OCI-LY3 (cell line): ENCODE data around the gene GJD3.

Experiments
- H2AFZ ChIP-seq: fragments of 200-600, 300-600 bp; shearing (Covaris generic); 2 replicates; pipeline ENCODE4 v1.6.0; 2014; ENCODE audit warnings: antibody characterized with exemption, low read depth, low read length
- H3K27ac ChIP-seq: fragments of 200-600, 300-600 bp; sonication (generic); 2 replicates; pipeline ENCODE4 v1.5.1; 2014; ENCODE audit warnings: mild to moderate bottlenecking, low read length, moderate library complexity, mixed read lengths
- H3K27me3 ChIP-seq: fragments of 200-600, 300-600 bp; sonication (generic); 2 replicates; pipeline ENCODE4 v1.6.1; 2014; ENCODE audit warnings: low read depth, low read length, mixed read lengths
- H3K36me3 ChIP-seq: fragments of 200-600, 300-600 bp; sonication (generic); replicated peaks from 2 replicates; pipeline ENCODE3; 2014; ENCODE audit warnings: low read depth, low read length, mixed read lengths
- H3K4me1 ChIP-seq: fragments of 300-600, 200-600 bp; sonication (generic); 2 replicates; pipeline ENCODE4 v1.6.1; 2014; ENCODE audit warnings: low read length, mixed read lengths
- H3K4me2 ChIP-seq: fragments of 200-600, 300-600 bp; sonication (generic); 2 replicates; pipeline ENCODE4 v1.6.1; 2014; ENCODE audit warnings: low read length, mixed read lengths
- H3K4me3 ChIP-seq: fragments of 300-600, 200-600 bp; sonication (generic); 2 replicates; pipeline ENCODE4 v1.5.1; 2014; ENCODE audit warnings: antibody characterized with exemption, mild to moderate bottlenecking, low read length, moderate library complexity
- H3K79me2 ChIP-seq: fragments of 300-600, 200-600 bp; shearing (Covaris generic); 2 replicates; pipeline ENCODE4 v1.6.1; 2014; ENCODE audit warnings: mild to moderate bottlenecking, low read length, mixed read lengths
- H3K9ac ChIP-seq: fragments of 300-600, 200-600 bp; shearing (Covaris generic); 2 replicates; pipeline ENCODE4 v1.6.0; 2014; ENCODE audit warnings: mild to moderate bottlenecking, low read length, moderate library complexity
- H3K9me3 ChIP-seq: fragments of 200-600, 300-600 bp; shearing (Covaris generic); 2 replicates; pipeline ENCODE4 v1.6.1; 2014; ENCODE audit warnings: low read length, mixed read lengths; ENCODE audit not compliant: insufficient read depth
- H4K20me1 ChIP-seq: fragments of 200-600, 300-600 bp; sonication (generic); 2 replicates; pipeline ENCODE4 v1.6.1; 2016; ENCODE audit warnings: low read length, mixed read lengths; ENCODE audit not compliant: insufficient read depth
- CTCF ChIP-seq: fragments of 200-600, 300-600 bp; sonication (generic); IDR thresholded peaks from 2 replicates; pipeline ENCODE4 v1.5.1; 2014; ENCODE audit warnings: antibody characterized with exemption, low read length, low read depth
- EZH2phosphoT487 ChIP-seq: fragments of 200-600 bp; shearing (Covaris generic); IDR thresholded peaks from 2 replicates; pipeline ENCODE4 v1.6.1; 2018; ENCODE audit warnings: antibody characterized with exemption, mixed run types, low read depth

Gene GJD3

GRCh38 chr17:40318830-40319391 lies 45.6 kb downstream of the GJD3 start:
- peak overlapping the region; percentile 94 for H3K9ac ChIP-seq
- H3K27me3 ChIP-seq, result no peaks in the 10 kb centered on the region
- peak overlapping the region; percentile 93 for H3K4me3 ChIP-seq
- peaks cover 60% of the 10 kb centered on the region for H3K4me1 ChIP-seq
- H4K20me1 ChIP-seq, result peaks cover 31% of the 10 kb centered on the region
- peak overlapping the region; percentile 96 for H3K4me2 ChIP-seq
- H3K36me3 ChIP-seq, result no peaks in the 10 kb centered on the region
- peak overlapping the region; percentile 74 for H3K27ac ChIP-seq
- H3K79me2 ChIP-seq, result peaks cover 58% of the 10 kb centered on the region
- TF ChIP-seq CTCF, result peak; percentile 46
- TF ChIP-seq EZH2phosphoT487, result no peak
- no peak overlapping the region for H2AFZ ChIP-seq
- no peaks in the 10 kb centered on the region for H3K9me3 ChIP-seq

GRCh38 chr17:40317880-40318829 lies 46.4 kb downstream of the GJD3 start:
- peak overlapping the region; percentile 96 for H3K4me2 ChIP-seq
- peak overlapping the region; percentile 93 for H3K4me3 ChIP-seq
- no peaks in the 10 kb centered on the region for H3K27me3 ChIP-seq
- peaks cover 31% of the 10 kb centered on the region for H4K20me1 ChIP-seq
- TF ChIP-seq CTCF (no peak), EZH2phosphoT487 (no peak)
- peaks cover 51% of the 10 kb centered on the region for H3K79me2 ChIP-seq
- peak overlapping the region; percentile 94 for H3K9ac ChIP-seq
- peak overlapping the region; percentile 49; the same call in 1 of the 2 replicates for H2AFZ ChIP-seq
- no peaks in the 10 kb centered on the region for H3K9me3 ChIP-seq
- no peaks in the 10 kb centered on the region for H3K36me3 ChIP-seq
- H3K27ac ChIP-seq, result peak overlapping the region; percentile 74
- peaks cover 52% of the 10 kb centered on the region for H3K4me1 ChIP-seq

DNA sequence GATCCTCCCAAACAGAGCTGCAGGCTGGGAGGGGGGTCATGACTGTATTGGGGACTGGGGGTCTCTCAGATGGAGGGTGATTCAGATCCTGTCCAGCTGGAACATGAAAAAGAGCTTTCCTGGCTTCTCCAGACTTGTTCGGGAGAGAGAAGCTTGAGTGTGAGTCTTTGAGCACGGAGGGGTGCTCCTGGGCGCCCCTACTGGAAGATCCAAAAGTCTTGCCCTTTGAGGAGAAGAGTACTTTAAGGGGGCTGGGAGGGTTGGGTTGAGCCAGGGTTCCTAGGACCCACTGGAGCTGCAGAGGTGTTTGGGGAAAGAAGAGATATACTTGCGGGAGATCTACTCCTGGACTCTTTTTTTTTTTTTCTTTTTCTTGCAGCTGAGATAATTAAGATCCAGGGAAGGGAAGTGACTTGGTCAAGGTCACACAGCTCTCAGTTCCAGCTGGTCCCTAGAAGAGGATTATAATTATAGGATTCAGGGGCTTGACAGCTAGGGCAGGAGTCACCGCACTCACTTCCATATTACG lies 47.1 kb downstream of the GJD3 start:
- TF ChIP-seq CTCF, result peak; percentile 61
- no peak for TF ChIP-seq EZH2phosphoT487
- H3K4me1 ChIP-seq, result peaks cover 53% of the 10 kb centered on the region
- H4K20me1 ChIP-seq, result peaks cover 31% of the 10 kb centered on the region
- no peaks in the 10 kb centered on the region for H3K27me3 ChIP-seq
- peak overlapping the region; percentile 95 for H3K4me2 ChIP-seq
- peak overlapping the region; percentile 55 for H3K9ac ChIP-seq
- peak overlapping the region; percentile 49; the same call in 1 of the 2 replicates for H2AFZ ChIP-seq
- H3K27ac ChIP-seq, result no peak overlapping the region
- H3K4me3 ChIP-seq, result peak overlapping the region; percentile 93
- no peaks in the 10 kb centered on the region for H3K36me3 ChIP-seq
- H3K9me3 ChIP-seq, result no peaks in the 10 kb centered on the region
- H3K79me2 ChIP-seq, result peaks cover 43% of the 10 kb centered on the region
